Measurements from ENCODE around the gene PLB1.

- TF ChIP-seq CTCF (conservative IDR thresholded peaks at IDR 0.05; ENCODE audit: low read length) (no peak), EZH2phosphoT487 (IDR thresholded peaks at IDR 0.05; ENCODE audit: borderline replicate concordance, low read depth, low read length) (no peak)
Measured at GRCh38 chr2:28563869-28564268, 68.0 kb downstream of the PLB1 start.
